HG03378 (cell line): ENCODE measurements around the gene PROX1.
"Not testable (repeated sequence)": the region's sequence is repeated elsewhere in the genome, so short reads cannot be mapped to it uniquely, and the experiment has no call there.

Experiments
- ATAC-seq: cut with Tn5 transposase; IDR thresholded peaks from one replicate; pipeline ENCODE4 v1.9.1; 2021; ENCODE audit warnings: mild to moderate bottlenecking, moderate library complexity; ENCODE audit not compliant: unreplicated experiment

PROX1 gene

DNA sequence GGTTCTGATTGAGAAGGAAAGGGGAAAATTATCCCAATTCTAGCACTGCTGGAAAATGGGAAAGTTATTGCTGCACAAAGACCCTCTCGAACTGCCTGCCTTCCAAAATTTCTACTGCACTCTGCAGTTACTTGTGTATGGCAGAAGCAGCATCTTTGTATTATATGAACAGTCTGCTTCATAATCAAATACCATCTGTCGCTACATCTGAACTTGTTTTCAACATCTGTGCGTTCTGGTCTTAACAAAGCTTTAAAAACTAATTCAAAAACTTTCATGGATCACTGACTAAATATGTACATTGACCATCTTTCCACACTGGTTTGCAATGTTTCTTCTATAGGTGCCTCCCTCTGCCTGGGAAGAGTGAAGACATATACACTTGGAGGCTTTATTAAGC, 79.2 kb downstream of the PROX1 start:
- no peak for ATAC-seq

GRCh38 chr1:214067397-214067796, 79.6 kb downstream of the PROX1 start:
- ATAC-seq = no peak

DNA sequence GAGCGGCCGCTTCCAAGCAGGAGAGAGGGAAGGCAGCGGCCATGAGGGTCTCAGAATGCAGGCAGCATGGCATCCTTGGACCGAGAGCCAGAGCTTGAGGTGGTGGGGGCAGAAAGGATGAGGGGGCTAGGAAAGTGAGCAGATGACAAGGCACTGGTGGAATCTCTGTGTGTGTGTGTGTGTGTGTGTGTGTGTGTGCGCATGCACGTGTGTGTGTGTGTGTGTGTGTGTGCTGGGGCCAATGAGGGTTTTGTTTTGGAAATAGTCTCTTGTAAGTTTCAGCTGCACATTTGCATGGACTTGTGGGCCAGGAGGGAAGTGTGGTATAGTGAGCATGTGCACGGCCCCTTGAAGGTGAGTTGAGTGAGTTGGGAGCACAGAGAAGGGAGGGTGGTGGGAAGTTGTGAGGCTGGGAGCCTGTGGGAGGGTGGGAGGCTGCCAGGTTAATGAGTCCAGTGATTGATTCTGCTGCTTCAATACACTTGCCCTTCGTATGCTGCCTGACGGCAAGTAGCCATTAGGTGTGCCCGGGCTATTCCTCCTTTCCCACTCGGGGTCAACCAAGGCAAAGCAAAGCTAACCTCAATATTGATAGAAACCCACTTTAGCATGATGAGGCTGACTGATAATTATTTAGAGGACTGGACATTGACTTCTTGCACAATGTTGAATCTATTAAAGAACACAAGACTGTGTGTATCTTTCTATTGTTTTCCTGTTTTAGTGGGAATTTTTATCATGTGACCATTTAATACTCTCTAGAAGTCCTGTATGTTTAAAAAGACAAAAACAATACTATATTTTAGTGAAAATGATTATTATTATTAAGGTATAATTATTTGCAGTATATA, 80.3 kb downstream of the PROX1 start:
- ATAC-seq = no peak

DNA sequence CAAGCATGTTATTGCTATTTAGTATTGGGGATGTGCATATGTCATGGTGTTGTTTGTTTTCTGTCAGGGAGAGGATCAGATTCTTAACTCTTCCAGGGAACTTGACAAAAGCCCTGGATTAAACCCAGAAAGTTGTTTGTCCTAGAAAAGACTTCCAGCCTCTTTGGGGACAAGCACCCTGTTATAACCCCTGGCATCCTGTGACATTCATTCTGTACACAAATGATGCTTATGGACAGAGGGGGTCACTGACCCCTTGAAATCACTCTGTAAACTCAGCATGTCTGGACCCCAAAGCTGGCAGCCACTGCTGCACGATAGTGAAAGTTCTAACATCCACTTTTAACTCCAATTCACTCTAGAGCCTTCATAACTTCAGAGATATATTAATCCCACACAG, 81.2 kb downstream of the PROX1 start:
- ATAC-seq = no peak

DNA sequence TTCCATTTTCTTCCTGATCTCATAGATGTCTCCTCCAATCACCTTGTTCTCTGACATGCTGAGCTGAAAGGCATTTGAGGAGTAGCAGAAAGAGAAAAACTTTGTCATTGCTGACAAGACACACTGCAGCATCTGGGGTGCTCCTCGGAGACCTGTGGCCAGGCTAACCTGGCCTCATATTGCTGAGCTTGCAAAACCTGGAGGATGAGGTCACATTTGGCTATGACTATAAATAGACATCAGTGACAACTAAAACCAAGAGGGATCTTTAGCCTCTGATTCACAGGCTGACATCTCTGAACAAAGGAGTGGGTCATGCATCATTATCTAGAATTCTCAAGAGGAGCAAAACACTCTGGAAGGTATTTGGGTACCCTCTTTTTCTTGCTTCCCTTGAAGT, 83.7 kb downstream of the PROX1 start:
- no peak for ATAC-seq

GRCh38 chr1:214072426-214073157, 84.8 kb downstream of the PROX1 start:
- no peak for ATAC-seq

DNA sequence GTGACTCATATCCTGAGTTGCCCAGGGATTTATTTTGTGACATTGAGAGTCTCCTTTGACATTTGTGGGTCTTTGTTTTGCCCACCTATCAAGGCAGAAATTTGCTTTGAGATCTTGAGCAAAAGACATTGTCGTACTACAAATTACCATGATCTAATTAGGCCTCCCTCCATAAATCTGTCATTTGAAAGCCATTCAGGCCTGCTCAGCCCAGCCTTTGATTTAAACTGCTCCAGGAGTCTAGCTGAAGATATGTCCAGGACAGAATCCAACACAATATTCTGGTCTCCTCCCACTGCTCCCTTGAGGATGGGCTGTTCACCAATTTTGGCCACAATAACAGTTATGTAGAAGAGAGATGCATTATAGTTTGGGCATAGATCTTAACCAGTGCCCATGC, 86.7 kb downstream of the PROX1 start:
- ATAC-seq = no peak

DNA sequence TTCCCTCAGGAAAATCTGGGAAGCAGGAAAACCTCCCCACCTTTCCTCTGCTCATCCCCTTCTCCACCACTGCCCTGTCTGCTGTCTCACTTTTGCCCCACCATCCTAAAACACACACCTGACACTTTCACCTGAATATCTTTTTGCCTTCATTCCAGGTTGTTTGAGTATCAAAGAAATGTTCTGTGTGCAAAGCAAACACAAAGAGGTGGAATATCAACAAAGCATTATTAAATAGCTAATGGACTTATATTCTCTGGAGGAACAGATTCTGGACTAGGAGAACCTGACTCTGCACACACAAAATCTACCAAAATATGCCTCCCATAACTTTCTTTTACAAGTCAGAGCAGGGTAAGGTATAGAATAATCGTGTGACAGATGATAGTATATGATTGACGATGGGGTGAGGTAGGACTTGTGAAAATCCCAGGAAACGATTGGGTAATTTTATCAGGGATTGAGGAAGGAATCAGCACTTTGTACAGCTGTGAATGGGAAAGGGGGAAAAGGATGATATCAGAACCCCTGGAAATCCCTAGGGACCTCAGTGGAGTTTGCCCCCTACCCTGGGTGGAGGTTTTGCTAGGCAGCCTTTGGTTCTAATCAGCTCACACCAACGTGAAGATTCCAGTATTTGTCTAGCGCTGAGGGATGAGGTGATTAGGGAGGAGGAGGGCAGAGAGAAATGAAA, 87.7 kb downstream of the PROX1 start:
- ATAC-seq = no peak

DNA sequence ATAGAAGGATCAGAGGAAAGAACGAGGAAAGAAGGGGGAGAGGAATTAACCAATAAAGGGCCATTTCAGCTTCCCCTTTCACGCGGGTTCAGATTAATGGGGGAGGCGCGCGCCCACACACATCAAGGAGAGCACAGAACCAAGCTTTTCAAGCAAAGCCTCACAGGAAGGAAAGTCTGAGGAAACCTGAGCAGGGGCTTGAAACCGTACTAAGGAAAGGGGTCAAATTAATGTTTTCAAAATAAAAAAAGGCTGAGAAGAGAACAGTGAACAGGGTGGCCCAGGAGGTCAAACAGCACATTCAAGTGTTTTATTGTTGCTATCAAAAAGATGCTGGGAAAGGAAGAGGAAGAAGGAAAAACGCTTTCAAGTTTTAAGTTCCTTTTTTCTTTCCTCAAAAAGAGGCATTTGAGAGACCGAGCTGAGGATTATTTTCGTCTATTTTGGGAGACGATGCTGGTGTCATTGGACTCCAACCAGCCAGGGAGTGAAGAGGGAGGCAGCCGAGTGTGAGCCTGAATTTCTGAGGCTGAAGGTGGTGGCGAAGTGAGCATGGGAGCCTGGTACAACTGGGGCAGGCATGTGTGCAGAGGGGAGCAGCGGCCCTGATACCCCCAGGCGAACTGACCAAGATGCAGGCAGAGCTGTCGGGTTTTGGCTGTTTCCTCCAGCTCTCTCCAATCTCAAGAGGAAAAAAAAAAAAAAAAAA, 88.4 kb downstream of the PROX1 start:
- no peak for ATAC-seq

DNA sequence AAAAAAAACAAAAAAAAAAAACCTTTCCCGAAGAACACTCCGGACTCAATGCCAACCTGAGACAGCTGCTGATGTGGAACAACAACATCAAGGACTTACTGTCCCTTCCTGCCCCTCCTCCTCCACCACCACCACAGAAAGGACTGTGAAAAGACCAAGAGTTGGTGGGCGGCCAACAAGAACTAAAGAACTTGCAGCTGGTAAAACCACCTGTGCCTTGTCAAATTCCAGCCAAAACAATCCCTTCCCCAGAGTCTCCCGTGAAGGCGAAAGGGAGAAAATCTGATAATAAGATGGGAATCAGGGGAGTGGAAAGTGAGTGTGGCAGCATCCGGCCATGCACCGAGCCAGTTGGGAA, 88.9 kb downstream of the PROX1 start:
- no peak for ATAC-seq

GRCh38 chr1:214078950-214079349, 91.2 kb downstream of the PROX1 start:
- no peak for ATAC-seq

GRCh38 chr1:214085325-214085724, 97.6 kb downstream of the PROX1 start:
- no peak for ATAC-seq

- ATAC-seq = no peak
Measured at GRCh38 chr1:214086945-214087344, 99.2 kb downstream of the PROX1 start.

GRCh38 chr1:214089003-214089402, 101.2 kb downstream of the PROX1 start:
- ATAC-seq = not testable (repeated sequence)
